NCI-H1105 (cell line): ENCODE results near the gene HK1.

Experiments
- DNase-seq: peaks from one replicate; lab custom pipeline; 2025; lab: John Stamatoyannopoulos, UW

HK1 gene

DNA sequence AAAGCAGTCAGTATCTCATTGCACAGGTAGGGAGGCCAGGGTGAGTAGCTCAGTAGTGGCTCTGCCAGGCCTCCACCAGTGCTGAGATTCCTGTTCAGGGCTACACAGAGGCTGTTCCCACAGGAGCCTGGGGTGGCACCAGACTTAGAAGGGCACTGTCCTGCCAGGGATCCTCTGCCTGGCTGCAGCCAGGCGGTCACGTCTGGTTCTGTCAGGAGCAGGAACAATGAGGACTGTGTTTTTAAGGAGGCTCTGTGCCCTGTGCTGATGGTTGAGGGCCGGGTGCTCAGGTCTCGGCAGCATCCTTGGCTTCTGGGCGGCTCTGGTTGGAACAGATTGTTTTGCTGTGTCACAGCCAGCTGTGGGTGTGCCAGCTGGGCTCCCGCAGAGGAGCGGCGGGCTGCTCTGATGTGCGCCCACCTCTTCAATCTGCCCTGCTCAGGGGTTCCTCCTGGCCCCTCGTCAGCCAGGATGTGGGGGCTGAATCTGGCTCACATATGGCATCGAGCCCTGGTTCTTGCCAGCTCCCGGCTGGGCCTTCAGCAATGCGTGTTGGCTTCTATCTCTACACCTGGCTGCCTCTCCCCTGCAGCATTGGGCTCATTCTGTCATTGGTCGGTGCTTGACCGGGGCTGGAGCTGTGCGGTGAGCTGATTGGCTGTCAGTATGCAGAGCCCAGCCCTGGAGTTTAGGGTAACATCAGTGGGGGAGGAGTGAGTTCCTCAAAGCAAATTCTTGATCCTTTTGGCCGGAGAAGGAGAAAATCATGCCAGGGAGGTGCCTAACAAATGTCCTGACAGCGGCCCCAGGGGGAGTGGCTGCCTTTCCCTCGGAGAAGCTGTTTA is 97.2 kb downstream of the HK1 start:
- no peak for DNase-seq

GRCh38 chr10:69376662-69377061 is 98.4 kb downstream of the HK1 start:
- no peak for DNase-seq

DNA sequence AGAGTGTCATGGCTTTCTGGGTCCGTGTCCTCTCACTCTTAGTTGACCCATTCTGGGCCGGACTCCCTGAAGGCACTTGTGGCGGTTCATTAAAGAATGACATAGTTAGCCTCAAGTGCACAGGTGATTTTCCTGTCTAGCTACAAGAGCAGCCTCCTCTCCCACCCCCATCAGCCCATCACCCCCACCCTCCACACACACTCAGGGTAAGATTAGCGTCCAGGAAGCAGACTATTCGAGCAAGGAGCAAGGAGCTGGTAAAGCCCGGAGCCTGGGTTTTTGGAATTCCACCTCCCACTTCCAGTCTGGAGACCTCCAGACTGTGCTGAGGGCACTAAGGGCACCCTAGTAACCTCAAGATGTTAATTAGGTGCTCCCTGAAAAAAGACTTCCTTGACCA is 98.9 kb downstream of the HK1 start:
- DNase-seq = no peak

- DNase-seq = no peak
Measured at GRCh38 chr10:69377933-69378332, 99.6 kb downstream of the HK1 start.

GRCh38 chr10:69379800-69380199 is 101.5 kb downstream of the HK1 start:
- DNase-seq = no peak

DNA sequence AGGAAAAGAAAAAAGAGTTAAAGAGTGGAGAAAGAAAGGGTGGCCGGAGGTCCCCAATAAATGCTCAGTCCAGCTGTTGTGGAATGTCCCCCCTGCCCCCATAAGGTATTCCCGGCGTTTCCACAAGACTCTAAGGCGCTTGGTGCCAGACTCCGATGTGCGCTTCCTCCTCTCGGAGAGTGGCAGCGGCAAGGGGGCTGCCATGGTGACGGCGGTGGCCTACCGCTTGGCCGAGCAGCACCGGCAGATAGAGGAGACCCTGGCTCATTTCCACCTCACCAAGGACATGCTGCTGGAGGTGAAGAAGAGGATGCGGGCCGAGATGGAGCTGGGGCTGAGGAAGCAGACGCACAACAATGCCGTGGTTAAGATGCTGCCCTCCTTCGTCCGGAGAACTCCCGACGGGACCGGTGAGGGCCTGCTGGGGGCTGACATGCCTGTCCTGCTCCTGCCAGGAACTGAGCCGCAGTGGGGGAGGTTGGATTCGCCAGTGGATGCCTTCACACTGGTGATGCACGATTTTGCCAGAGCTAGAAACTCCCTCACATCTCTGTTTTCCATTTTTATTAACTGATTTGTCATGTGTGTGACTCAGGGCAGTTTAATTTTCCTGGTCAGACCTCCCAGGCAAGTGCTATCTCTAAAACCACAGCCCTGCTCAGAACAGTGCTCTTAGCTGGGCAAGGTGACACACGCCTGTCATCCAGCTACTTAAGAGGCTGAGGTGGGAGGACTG is 104.3 kb downstream of the HK1 start:
- no peak for DNase-seq

DNA sequence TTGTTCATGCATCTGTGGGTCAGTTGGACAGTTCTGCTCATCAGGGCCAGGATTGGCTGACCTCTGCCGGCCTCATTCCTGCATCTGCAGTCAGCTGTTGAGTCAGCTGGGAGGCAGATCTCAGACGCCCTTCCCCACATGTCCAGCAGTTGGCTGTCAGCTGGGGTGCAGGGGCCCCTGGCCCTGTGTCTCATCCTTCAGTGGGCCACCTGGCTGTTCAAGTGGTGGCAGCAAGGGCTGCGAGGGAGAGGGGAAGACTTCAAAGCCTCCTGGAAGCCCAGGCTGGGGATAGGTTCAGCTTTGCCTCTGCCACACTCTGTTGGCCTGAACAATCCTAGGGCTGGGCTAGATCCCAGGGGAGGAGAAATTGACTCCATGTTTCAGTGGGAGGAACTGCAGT is 105.3 kb downstream of the HK1 start:
- DNase-seq = no peak

- DNase-seq = no peak
Measured at GRCh38 chr10:69384320-69384719, 106.0 kb downstream of the HK1 start.

DNA sequence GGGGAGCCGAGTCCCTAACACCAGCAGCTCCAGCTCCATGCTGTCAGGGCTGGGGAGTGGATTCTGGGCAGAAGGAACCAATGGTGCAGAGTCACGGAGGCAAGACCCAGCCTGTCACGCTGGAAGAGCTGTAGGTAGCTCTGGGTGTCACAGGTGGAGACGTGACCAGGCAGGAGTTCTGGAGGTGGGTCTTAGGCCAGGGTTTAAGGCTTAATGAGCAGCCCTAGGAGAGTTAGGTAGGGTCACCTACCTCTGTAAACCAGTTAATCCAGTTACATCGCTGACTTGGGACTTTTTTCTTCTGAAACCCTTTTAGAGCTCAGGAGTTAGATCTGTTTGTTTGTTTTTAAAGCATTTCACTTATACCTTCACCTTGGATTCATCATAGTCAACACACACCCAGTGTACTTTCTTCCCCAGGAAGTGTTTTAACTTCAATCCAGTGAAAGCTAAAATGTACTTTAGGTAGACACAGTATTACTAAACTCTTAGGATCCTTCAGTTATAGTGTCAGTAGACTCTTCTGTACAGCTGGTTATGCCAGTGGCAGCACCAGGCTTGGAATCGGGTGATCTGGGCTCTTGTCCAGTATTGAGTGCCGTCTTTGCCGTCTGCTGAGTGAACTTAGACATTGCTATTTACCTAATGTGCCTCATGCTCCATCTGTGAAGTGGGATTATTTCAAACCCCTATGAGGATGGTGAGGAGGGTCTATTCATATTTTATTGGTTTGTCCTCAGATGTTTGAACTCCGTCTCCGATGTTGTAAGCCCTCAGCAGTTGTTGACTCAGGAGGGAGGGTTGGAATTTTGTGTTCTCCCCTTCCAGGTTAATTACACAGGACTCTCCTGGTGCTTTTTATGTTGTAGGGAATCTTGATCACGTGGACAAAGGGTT is 107.4 kb downstream of the HK1 start:
- no peak for DNase-seq

DNA sequence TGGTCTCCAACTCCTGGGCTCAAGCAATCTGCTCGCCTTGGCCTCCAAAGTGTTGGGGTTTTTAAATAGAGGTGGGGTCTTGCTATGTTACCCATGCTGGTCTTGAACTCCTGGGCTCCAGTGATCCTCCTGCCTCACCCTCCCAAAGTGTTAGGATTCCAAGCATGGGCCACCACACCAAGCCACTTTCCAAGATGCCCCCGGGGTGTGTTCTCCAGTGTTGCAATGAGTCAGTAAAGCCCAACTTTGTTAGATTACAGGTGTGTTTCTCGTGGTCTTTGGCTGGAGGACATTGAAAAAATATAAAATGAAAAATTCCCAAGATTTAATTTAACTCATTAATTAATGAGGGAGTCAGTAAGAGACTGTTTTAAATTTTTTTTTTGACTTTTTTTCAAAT is 109.2 kb downstream of the HK1 start:
- no peak for DNase-seq

DNA sequence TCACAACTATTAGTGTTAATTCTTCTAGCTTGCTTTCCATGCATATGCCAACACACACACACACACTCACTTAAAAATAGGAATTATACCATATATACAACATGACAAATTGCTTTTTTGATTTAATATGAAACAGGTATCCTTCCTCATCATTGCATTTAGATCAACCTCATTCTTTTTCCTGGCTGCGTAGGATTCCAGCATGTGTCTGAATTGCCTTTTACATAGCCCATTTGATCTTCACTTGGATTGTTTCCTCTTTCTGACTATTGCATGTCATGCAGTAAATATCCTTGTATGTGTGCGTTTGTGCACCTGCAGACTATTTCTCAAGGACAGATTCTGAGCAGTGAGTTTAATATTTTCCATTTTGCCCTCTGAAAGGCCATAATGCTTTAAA is 110.2 kb downstream of the HK1 start:
- DNase-seq = no peak

DNA sequence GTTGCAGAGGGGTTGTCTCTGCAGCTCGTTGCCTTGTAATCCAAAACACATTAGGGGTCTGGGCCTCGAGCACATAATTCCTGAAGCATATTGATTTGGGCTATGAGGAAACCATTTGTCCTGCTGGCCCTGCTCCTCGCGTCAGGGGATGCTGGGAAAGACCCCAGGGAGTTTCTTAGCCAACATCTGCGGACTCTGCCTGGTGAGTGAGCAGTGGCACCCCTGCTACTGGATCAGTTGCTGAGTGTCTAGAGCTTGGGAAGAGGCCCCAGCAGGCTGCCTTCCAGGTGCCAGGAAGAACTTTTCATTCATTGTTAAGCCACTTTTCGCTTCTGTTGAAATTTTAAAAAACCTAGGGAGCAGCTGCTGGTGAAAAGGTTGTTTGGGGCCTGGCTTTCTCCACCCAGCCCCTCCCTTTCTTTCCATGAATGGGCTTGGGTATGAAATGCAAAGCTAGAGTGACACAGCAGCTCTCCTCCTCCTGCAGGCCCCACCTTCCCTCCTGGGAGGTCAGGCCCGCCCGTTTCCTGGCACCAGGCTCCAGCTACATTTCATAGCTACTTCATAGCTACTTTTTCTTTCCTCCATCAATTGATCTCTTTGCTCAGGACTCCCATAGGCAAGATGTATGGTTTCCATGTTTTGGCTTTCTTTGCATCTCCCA is 111.7 kb downstream of the HK1 start:
- peak; percentile 5 for DNase-seq

DNA sequence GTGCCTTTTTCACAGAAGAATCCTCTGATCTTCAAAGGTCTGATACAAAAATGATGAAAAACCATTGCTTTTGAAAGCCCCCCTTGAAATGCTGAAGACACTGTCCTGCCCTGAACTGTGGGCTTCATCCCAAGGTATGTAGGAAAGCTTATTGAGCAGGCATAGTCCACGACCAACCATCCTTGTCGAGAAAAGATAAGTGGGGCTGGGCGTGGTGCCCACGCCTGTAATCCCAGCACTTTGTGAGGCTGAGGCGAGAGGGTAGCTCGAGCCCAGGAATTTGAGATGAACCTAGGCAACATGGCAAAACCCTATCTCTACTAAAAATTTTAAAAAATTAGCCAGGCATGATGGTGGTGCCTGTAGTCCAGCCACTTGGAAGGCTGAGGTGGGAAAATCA is 112.9 kb downstream of the HK1 start:
- no peak for DNase-seq

- peak; percentile 53 for DNase-seq
Measured at GRCh38 chr10:69392481-69393000, 114.2 kb downstream of the HK1 start.

DNA sequence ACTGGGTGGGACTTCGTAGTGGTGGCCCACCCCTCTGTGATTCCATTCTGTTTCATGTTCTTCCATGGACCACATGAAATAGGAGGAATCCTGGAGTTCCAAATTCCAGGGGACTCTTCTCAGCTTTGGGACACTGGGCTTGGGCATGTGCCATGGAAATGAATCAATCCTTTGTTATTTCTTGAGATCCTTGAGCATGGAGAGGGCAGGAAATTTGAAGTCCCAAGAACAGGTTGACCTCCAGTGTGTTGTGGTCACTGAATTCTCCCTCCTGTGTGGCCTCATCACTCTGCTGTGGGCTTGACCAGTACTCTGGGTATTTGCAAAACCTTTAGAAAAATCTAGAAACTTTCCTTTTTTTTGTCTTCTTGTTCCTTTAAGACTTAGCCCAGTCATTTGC is 115.7 kb downstream of the HK1 start:
- DNase-seq = no peak

DNA sequence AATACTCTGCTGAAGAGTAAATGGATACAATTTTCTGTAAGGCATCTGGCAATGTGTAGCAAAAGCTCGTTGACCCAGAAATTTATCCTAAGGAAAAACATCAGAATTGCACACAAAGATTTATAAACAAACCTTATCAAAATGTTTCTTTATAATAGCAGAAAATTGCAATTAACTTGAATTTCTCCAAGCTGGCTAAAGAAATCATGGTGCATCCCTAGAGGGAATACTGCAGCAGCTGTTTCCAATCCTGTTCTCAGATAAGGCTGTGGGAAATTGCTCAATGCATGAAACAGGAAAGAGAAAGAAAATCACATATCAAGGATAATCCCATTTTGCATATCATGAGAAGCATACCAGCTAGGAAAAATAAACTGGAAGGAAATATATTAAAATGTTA is 119.7 kb downstream of the HK1 start:
- DNase-seq = no peak

- DNase-seq = no peak
Measured at GRCh38 chr10:69398466-69398865, 120.2 kb downstream of the HK1 start.

DNA sequence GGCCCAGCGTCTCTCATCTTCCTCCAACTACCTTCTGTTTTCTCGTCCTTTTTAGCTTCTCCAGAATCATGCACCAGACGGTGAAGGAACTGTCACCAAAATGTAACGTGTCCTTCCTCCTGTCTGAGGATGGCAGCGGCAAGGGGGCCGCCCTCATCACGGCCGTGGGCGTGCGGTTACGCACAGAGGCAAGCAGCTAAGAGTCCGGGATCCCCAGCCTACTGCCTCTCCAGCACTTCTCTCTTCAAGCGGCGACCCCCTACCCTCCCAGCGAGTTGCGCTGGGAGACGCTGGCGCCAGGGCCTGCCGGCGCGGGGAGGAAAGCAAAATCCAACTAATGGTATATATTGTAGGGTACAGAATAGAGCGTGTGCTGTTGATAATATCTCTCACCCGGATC is 122.6 kb downstream of the HK1 start:
- no peak for DNase-seq

GRCh38 chr10:69401416-69401815 is 123.1 kb downstream of the HK1 start:
- DNase-seq = no peak

GRCh38 chr10:69402386-69402785 is 124.1 kb downstream of the HK1 start:
- DNase-seq = no peak

- no peak for DNase-seq
Measured at GRCh38 chr10:69403066-69403465, 124.8 kb downstream of the HK1 start.

DNA sequence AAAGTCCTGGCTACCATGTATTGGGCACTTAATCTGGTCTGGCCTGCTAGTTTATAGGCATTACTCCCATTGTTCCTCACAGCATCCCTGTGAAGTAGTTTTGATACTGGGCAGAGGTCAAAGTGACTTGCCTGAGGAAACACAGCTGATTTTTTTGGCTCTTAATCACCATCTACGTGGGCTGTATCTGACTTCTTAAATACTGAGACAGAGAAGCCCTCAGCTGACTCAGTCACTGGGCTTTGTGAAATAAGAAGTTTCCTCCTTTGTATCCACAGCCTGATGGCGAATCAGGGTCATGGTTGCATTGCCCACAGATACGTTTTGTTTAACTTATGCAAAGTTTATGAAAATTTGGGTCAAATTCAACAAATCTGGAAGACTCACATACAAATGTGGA is 125.2 kb downstream of the HK1 start:
- no peak for DNase-seq
